AG04449 (cell line): ENCODE measurements around the gene SKI.
"Not testable (repeated sequence)": the region's sequence is repeated elsewhere in the genome, so short reads cannot be mapped to it uniquely, and the experiment has no call there.

Experiments used
- CTCF ChIA-PET: fragments of 350-600 bp; formaldehyde crosslinking; extraction: SDS; loops from one replicate; lab custom pipeline; 2021; ENCODE audit warnings: antibody characterized with exemption; lab: Yijun Ruan, JAX
- POLR2A ChIA-PET: fragments of 400-600, 350-600 bp; formaldehyde crosslinking; extraction: SDS; loops from one replicate; lab custom pipeline; 2020; ENCODE audit warnings: antibody characterized with exemption, inconsistent platforms; lab: Yijun Ruan, JAX
- DNase-seq: peaks from one replicate; pipeline ENCODE4 v3.0.0-alpha.2; 2010; ENCODE audit warnings: low read depth, low spot score
- H3K4me3 ChIP-seq: 2 replicates; pipeline ENCODE4 v1.5.1; 2011; ENCODE audit warnings: low read depth, mild to moderate bottlenecking, control low read depth, low read length
- TF ChIP-seq, protein P1 (sequence below): IDR thresholded peaks from one replicate; pipeline ENCODE4 v1.5.1; 2011; ENCODE audit warnings: mild to moderate bottlenecking, moderate library complexity, low read length, control low read depth, inconsistent platforms; ENCODE audit not compliant: insufficient read depth; ENCODE audit errors: missing control alignments

SKI gene

DNA sequence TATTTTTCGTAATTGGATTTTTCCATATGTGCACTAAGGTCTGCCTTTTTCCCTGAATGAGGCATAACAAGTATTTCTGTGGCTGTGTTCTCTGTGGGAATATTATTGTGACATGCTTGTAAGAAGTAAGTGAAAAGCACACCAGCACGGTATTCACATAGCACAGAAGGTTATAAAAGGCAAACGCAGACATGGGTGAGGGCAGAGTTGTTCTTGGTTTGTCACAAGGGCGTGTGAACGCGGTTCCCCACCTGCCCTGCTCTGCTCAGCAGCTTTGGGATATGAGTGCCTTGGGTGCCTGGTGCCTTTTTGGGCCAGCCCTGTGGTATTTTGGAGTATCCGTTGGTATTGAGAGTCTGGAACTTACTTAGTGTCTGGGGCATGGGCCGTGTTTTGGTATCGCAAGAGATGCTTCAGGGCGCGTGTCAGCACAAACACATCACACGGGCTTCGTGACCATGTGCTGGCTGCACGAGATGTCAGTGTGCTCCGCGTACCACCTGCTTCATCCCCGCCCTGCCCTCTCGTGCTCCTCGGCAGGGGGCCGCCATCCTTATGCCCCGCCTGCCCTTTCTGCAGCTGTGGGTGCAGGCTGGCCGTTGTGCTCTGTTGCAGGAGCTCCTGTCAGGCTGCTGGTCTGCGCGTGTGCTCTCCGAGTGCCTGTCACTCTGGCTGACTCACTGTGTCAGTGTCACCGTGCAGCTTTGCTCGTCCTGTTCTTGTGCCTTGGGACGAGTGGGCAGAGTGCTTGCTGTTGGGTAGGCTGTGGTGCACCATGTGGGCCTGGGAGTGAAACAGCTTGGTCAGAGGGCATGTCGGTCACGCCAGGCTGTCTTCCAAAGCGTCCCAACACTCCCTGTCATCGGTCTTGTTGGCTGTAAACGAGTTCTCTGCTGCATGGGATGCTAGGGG, 15.0 kb downstream of the SKI start:
- TF ChIP-seq, protein P1, sequence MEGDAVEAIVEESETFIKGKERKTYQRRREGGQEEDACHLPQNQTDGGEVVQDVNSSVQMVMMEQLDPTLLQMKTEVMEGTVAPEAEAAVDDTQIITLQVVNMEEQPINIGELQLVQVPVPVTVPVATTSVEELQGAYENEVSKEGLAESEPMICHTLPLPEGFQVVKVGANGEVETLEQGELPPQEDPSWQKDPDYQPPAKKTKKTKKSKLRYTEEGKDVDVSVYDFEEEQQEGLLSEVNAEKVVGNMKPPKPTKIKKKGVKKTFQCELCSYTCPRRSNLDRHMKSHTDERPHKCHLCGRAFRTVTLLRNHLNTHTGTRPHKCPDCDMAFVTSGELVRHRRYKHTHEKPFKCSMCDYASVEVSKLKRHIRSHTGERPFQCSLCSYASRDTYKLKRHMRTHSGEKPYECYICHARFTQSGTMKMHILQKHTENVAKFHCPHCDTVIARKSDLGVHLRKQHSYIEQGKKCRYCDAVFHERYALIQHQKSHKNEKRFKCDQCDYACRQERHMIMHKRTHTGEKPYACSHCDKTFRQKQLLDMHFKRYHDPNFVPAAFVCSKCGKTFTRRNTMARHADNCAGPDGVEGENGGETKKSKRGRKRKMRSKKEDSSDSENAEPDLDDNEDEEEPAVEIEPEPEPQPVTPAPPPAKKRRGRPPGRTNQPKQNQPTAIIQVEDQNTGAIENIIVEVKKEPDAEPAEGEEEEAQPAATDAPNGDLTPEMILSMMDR, result no peak
- no peak overlapping the region for H3K4me3 ChIP-seq
- DNase-seq, result no peak
- POLR2A ChIA-PET, result no interaction called here
- CTCF ChIA-PET, result no interaction called here

DNA sequence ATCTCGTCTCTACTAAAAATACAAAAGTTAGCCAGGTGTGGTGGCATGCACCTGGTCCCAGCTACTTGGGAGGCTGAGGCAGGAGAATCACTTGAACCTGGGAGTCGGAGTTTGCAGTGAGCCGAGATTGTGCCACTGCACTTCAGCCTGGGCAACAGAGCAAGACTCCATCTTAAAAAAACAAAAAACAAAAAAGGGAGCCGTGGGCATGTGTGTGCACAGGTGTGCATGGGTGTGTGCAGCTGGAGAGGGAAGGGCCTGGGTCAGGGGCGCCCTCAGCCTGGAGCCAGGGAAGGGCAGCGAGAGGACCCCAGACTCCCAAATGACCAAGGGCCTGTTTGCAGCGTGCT, 18.9 kb downstream of the SKI start:
- POLR2A ChIA-PET, DNase-seq, H3K4me3 ChIP-seq: not testable (repeated sequence)
- CTCF ChIA-PET, result interaction anchor here (1.2 to 1.3 kb wide), 2 partner anchors 68 to 135 kb away, joined by 4 to 5 read pairs; no protein-coding TSS in a partner anchor

DNA sequence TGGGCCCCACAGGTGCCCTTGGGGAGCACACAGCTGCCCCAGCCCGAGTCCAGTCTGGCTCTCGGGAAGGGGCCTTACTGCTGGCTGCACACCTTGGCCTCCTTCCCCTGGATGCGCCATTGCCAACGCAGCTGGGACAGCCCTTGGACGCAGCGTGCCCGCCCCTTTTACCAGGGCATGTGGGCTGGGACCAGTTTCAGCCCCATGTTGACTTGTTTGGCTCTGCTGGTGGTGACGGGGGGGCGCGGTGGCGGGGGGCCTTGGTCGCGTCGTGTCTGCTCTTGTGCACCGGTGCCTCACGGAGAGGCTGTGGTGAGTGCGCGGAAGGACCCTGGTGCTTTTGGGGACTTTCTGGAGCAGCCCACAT, 19.6 kb downstream of the SKI start:
- no peak for DNase-seq
- CTCF ChIA-PET, result interaction anchor here (1.2 kb wide), 1 partner anchor 134 kb away, joined by 4 read pairs; no protein-coding TSS in a partner anchor
- POLR2A ChIA-PET, result interaction anchor here (0.7 kb wide), 1 partner anchor 42 kb away, joined by 3 read pairs; no protein-coding TSS in a partner anchor
- no peak overlapping the region for H3K4me3 ChIP-seq
- TF ChIP-seq, protein P1, result no peak

DNA sequence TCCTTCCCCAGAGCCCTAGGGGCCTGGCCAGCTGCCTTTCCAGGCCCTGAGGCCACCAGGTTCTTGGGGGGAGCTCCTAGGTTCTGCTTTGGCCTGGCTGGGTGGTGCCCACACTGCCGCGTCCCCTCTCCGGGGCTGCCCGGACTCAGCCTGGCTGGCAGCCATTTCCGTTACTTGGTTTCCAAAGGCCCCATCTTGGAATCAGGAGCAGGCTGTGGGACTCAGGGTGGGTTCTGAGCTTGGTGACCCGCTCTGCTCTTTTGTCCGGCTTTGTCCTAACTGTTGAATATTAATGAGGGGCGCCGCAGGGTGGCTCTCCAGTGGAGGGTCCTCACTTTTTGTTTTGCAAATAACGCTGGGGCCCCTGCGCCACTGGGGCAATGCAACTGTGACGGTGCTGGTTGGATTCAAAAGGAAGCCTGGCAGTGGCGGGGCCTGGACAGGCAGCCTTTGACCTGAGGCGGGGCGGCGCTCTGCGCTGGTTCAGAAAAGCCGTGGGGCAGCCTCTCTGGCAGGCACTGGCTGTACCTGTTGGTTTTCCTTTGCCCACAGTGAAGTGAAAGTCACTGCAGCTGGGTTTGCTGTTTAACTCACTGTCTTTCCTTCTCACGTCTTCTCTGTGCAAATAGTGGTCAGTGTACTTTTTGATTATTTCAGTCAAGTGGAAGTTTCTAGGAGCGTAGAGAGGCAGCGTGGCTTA, 20.2 kb downstream of the SKI start:
- DNase-seq, result no peak
- ChIA-PET POLR2A (interaction anchor here (0.7 kb wide), 1 partner anchor 42 kb away, joined by 3 read pairs; no protein-coding TSS in a partner anchor), CTCF (no interaction called here)
- TF ChIP-seq, protein P1, result no peak
- no peak overlapping the region for H3K4me3 ChIP-seq

DNA sequence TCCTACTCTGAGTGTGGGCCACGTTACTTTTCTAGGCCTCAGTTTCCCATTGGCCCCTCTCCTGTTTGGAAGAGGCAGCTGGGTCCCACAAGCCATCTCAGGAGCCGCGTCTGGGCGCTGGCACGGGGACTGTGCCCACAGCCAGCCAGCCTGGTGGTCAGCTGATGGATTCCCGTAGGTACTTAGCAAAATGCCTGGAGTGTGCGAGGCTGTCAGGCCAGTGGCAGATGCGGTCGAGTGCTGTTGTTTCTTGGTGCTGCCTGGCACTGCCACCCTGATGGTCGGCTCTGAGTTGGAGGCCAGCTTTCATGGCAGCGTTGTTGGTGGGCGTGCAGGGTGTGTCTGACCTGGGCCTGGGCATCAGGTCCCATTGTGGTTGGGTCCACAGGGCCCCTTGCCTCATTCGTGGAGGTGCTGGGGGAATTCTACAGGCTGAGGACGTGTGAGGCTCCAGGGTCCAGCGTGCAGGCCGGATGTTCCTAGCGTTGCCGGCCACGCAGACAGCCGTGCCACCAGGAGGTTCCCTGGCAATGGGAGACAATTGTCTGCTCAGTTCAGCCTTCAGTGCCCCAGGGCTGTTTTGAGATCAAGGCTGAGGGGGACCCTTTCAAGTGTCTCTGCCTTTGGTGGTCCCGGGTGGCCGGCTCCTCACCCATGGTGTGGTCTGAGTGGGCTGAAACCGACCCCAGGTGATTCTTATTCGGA, 20.9 kb downstream of the SKI start:
- POLR2A ChIA-PET, result no interaction called here
- H3K4me3 ChIP-seq, result no peak overlapping the region
- no peak for DNase-seq
- TF ChIP-seq, protein P1, result no peak
- CTCF ChIA-PET, result no interaction called here

DNA sequence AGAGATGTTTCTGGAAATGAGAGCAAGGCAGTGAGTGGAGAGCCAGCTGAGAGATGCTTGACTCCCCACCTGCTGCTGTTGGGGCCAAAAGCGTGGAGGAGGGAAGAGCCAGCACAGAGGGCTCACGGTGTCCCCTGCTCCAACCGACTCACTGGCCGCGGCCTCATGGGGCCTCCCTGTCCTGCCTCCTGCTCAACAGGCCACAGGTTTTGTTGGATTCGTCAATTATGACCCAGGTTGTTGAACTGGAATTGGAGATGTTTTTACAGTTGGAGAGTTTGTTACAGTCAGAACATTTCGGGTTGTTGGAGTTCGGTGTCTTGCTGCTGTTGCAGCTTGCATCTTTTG, 21.4 kb downstream of the SKI start:
- no peak overlapping the region for H3K4me3 ChIP-seq
- POLR2A ChIA-PET, result no interaction called here
- DNase-seq, result no peak
- CTCF ChIA-PET, result no interaction called here
- TF ChIP-seq, protein P1, result no peak
